Stimulated activated effector memory CD8-positive, alpha-beta T cell treated with anti-CD3 and anti-CD28 coated beads, Interleukin-12 subunit alpha, Interleukin-12 subunit beta, amount 100 ng/mL, for 72 hours (primary cell): ENCODE data around the gene TBC1D5.
A peak's percentile ranks its signal among the peaks of the same experiment; 100 is the strongest.
"Not testable (repeated sequence)": the region's sequence is repeated elsewhere in the genome, so short reads cannot be mapped to it uniquely, and the experiment has no call there.

Source experiments
- ATAC-seq: fragments of 150-1000 bp; cut with Tn5 transposase; 2 replicates; pipeline ENCODE4 v1.10.0; 2021
- DNase-seq, 2 donors: peaks; one replicate each; pipeline ENCODE4 v3.0.0; 2021 to 2022; ENCODE audit warnings: low spot score in 2 of 2
- H3K27ac Mint-ChIP-seq: one replicate; pipeline ENCODE4 v1.8.0; 2022; ENCODE audit warnings: mild to moderate bottlenecking, mixed read lengths
- H3K36me3 Mint-ChIP-seq: one replicate; pipeline ENCODE4 v1.8.0; 2022; ENCODE audit warnings: mild to moderate bottlenecking, mixed read lengths
- H3K4me1 Mint-ChIP-seq: one replicate; pipeline ENCODE4 v1.8.0; 2022; ENCODE audit warnings: mixed read lengths
- H3K4me3 Mint-ChIP-seq: one replicate; pipeline ENCODE4 v1.8.0; 2022; ENCODE audit warnings: mild to moderate bottlenecking, mixed read lengths
- H3K9me3 Mint-ChIP-seq: one replicate; pipeline ENCODE4 v1.8.0; 2022; ENCODE audit warnings: mixed read lengths

Gene TBC1D5

DNA sequence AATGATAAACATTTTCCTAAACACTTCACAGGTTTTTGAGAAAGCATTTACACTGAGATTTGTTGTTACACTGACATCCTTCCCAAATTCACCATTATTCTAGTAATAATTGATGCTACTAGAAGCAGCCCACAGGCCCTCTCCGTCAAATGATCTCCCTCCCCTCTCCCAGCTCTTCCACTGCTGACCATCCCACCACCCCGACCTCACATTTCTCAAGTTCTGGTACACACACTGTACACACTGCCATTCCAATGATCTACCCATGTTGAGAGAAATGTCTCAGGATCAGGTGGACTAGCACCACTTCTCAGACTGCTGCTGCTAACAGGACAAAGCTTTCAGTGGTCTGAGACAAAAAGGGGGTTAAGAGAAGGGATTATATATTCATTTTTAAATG lies 3.5 kb downstream of the TBC1D5 start:
- Mint-ChIP-seq H3K4me1 (peaks cover 51% of the 10 kb centered on the region), H3K36me3 (peaks cover 7% of the 10 kb centered on the region), H3K4me3 (peak overlapping the region; percentile 15), H3K9me3 (no peaks in the 10 kb centered on the region), H3K27ac (peak overlapping the region; percentile 6)
- no peak for DNase-seq
- ATAC-seq: no peak

DNA sequence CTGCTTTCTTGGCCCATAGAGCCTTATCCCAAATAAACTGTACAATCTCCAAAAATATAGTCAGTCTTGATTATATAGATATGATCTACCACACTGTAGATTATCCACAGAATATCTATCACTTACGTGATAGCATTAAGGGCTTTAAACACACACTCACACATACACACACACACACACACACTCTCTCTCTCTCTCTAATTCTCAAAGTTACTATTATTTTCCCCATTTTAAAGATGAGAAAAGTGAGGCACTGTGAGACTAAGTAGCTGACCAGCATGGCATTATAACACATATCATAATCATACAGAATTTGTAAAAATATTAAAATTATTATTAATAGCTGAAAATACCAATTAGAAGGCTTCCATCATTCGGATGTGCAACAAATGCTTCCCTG lies 4.2 kb downstream of the TBC1D5 start:
- H3K9me3 Mint-ChIP-seq: no peaks in the 10 kb centered on the region
- ATAC-seq (no peak), DNase-seq (no peak)
- H3K36me3 Mint-ChIP-seq: peaks cover 7% of the 10 kb centered on the region
- no peak overlapping the region for H3K4me3 Mint-ChIP-seq
- H3K27ac Mint-ChIP-seq: no peak overlapping the region
- H3K4me1 Mint-ChIP-seq: peaks cover 50% of the 10 kb centered on the region

DNA sequence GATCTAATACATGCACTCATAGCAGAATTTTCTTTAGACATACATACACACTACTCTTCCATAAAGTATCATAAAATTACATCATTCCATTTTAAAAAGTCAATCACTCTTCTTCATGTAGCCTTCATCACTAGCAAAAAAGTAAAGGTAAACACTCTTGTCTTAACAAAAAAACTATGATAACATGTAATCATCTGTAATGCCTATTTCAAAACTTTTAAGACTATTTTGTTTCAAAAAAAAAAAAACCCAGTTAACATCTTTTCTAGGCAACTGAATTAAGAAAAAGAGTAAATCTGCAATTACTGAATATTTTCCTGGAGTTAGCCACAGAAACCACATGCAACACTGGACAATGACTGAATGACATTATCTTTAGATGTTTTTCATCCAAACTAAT lies 4.8 kb downstream of the TBC1D5 start:
- Mint-ChIP-seq H3K27ac (no peak overlapping the region), H3K4me3 (no peak overlapping the region), H3K9me3 (no peaks in the 10 kb centered on the region), H3K36me3 (peaks cover 7% of the 10 kb centered on the region), H3K4me1 (peaks cover 53% of the 10 kb centered on the region)
- ATAC-seq (no peak), DNase-seq (no peak)

DNA sequence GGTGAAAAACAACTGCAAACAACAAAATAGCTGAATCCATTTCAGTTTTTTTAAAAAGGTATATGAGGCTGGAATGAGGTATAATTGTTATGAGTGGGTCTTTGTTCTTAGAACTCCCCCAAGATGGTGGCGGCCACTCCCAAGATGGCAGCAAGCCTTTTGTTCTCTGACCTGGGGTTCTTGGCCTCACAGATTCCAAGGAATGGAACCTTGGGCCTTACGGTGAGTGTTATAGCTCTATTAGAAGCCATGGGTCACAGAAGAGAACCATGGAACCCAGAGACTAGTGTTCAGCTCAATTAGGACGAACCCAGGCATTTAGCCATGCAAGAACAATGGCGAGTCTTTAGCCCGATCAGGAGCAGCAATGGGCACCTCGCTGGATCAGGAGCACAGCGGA lies 7.1 kb downstream of the TBC1D5 start:
- not testable (repeated sequence) for H3K4me3 Mint-ChIP-seq, ATAC-seq, DNase-seq, H3K27ac Mint-ChIP-seq, H3K9me3 Mint-ChIP-seq
- Mint-ChIP-seq H3K4me1 (peaks cover 61% of the 10 kb centered on the region), H3K36me3 (peaks cover 18% of the 10 kb centered on the region)

DNA sequence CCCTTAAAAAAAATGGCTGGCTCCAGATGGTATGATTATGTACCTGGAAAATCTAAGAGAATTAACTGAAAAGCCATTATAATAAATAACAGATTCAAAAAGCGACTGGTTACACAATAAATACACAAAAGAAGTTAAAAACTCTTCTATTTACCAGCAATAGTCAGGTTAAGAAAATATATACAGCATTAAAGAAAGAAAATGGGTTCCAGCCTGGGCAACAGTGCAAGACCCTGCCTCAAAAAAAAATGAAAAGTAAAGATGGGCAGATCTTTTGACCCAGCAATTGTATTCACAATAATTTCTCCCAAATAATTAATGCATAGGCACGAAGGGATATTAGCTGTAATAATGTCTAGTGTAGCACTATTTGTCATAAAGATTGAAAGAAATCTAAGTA lies 8.7 kb downstream of the TBC1D5 start:
- no peak overlapping the region for H3K27ac Mint-ChIP-seq

DNA sequence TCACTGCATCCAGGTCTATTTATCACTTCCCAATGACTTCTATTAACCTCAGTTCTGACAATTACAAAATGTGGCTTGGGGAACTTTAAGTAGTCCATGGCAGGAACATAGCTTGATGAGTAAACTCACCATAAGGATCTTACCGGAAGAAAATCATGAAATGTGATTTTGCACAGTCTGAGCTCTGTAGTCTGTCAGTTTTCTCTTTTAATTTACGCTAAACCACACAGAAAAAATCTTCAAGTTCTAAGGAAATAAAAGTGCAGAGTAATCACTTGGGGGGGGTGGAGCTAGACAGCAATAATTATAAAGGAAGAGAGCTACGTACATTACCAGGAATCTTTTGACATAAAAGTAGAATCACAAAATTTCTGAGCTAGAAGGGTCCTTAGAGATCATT lies 9.2 kb downstream of the TBC1D5 start:
- Mint-ChIP-seq H3K9me3 (no peaks in the 10 kb centered on the region), H3K27ac (peak overlapping the region; percentile 5), H3K36me3 (peaks cover 20% of the 10 kb centered on the region), H3K4me3 (no peak overlapping the region), H3K4me1 (peaks cover 54% of the 10 kb centered on the region)
- DNase-seq (no peak), ATAC-seq (no peak)

More for the DNA sequence above, 8.7 kb downstream of the TBC1D5 start:
- Mint-ChIP-seq H3K4me1 (peaks cover 58% of the 10 kb centered on the region), H3K36me3 (peaks cover 16% of the 10 kb centered on the region), H3K4me3 (no peak overlapping the region), H3K9me3 (no peaks in the 10 kb centered on the region)
- DNase-seq (no peak), ATAC-seq (no peak)

DNA sequence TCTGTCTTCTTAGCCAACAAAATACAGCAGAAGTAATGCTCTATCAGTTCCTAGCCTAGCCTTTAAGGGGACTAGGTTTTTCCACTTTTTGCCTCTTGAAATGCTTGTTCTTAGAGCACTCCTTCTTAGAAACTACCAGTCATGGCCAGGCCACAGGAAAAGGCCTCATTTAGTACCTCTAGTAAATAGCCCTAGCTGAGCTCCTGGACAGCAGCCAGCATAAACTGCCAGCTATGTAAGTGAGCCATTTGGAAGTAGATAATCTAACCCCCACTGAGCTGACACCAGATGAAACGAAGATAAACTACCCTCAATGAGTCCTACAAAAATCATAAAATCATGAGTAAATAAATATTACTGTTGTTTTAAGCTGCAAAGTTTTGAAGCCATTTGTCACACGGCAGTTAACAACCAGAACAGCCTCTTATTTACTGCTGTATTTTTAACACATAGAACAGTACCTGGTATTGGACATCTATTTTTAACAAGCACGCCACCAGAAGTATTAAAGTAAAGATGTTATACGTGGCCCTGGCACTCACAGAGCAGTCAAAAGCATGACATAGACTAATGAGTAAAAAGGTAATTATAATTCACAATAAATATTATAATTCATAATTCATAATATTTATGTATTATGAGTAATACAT lies 12.0 kb downstream of the TBC1D5 start:
- Mint-ChIP-seq H3K4me1 (peaks cover 31% of the 10 kb centered on the region), H3K9me3 (peaks cover 5% of the 10 kb centered on the region), H3K36me3 (peaks cover 32% of the 10 kb centered on the region), H3K4me3 (no peak overlapping the region), H3K27ac (peak overlapping the region; percentile 55)
- ATAC-seq: no peak
- DNase-seq: no peak

DNA sequence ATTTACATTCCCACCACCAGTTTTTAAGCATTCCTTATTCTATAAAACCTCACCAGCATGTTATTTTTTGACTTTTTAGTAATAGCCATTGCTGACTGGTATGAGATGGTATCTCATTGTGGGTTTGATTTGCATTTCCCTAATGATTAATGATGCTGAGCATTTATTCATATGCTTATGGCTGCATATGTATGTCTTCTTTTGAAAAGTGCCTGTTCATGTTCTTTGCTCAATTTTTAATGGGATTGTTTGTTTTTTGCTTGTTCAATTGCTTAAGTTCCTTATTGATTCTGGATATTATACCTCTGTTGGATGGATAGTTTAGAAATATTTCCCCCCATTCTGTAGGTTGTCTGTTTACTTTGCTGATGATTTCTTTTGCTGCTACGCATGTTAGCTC lies 16.1 kb downstream of the TBC1D5 start:
- no peak overlapping the region for H3K4me3 Mint-ChIP-seq
- ATAC-seq (no peak), DNase-seq (no peak)
- H3K4me1 Mint-ChIP-seq: peaks cover 14% of the 10 kb centered on the region
- H3K36me3 Mint-ChIP-seq: peaks cover 27% of the 10 kb centered on the region
- H3K27ac Mint-ChIP-seq: no peak overlapping the region
- H3K9me3 Mint-ChIP-seq: peaks cover 5% of the 10 kb centered on the region

DNA sequence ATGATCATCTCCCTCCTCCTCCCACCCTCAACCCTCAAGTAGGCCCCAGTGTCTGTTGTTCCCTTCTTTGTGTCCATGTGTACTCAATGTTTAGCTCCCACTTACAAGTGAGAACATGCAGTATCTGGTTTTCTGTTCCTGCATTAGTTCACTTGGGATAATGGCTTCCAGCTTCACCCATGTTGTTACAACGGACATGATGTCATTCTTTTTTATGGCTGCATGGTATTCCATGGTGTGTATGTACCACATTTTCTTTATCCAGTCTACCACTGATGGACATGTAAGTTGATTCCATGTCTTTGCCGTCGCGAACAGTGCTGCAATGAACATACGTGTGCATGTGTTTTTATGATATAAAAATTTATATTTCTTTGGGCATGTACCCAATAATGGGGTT lies 16.6 kb downstream of the TBC1D5 start:
- not testable (repeated sequence) for H3K9me3 Mint-ChIP-seq

DNA sequence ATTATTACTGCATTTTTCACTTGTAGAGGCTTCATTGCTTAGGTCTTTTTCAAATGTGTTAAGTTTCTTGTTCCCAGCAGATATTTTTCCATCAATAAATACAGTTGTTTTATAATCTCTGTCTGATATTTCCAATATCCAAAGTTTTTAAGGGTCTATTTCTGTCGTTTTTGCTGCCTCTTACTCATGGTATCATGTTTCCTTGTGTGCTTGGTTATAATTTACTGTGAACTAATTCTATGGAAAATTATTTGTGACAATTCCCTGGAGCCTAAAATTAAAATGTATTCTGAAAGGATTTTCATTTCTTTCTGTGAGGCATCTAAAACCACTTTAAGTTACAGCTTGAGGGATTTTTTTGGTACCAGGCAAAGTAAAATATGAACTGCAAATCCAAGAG lies 17.5 kb downstream of the TBC1D5 start:
- Mint-ChIP-seq H3K4me3 (no peak overlapping the region), H3K4me1 (peaks cover under 1% of the 10 kb centered on the region), H3K27ac (no peak overlapping the region), H3K9me3 (peaks cover 5% of the 10 kb centered on the region), H3K36me3 (peaks cover 22% of the 10 kb centered on the region)
- ATAC-seq (no peak), DNase-seq (no peak)

More for the DNA sequence above, 16.6 kb downstream of the TBC1D5 start:
- H3K4me3 Mint-ChIP-seq, ATAC-seq, DNase-seq, H3K4me1 Mint-ChIP-seq, H3K27ac Mint-ChIP-seq: not testable (repeated sequence)
- H3K36me3 Mint-ChIP-seq: peaks cover 24% of the 10 kb centered on the region

DNA sequence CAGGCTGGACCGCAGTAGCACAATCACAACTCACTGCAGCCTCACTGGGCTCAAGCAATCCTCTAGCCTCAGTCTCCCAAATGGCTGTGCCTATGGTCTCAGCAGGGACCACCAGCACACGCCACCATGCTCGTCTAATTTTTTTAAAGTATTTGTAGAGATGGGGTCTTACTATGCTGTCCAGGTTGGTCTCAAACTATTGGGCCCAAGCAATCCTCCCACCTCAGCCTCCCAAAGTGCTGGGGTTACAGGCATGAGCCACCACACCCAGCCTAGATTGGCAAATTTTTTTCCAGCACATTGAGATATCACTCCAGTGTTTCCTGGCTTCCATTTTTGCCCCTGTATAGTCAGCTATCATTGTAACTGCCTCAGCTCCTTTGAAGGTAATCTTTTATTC lies 18.3 kb downstream of the TBC1D5 start:
- H3K4me1 Mint-ChIP-seq: no peaks in the 10 kb centered on the region
- H3K36me3 Mint-ChIP-seq: peaks cover 20% of the 10 kb centered on the region
- H3K4me3 Mint-ChIP-seq: no peak overlapping the region
- H3K27ac Mint-ChIP-seq: no peak overlapping the region
- ATAC-seq (no peak), DNase-seq (no peak)
- peaks cover 5% of the 10 kb centered on the region for H3K9me3 Mint-ChIP-seq

DNA sequence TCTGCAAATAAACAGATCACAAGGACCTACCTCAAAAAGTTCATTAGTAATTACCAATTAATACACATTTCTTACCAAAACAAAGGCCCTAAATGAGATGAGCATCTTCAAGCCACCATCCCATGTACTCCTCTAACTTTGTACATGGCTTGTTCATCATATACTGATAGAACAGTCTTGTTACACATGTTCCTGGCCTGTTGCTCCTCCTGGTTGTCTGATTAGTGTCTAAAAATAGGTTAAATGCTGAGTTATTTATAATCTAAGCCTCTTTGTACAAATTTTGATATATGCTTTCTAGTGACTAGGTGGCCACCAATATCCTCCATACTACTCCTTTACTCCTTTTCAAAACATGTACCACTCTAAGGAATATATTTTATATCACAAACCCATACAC lies 25.0 kb downstream of the TBC1D5 start:
- DNase-seq: no peak
- Mint-ChIP-seq H3K36me3 (peaks cover 9% of the 10 kb centered on the region), H3K4me1 (peaks cover 6% of the 10 kb centered on the region), H3K27ac (no peak overlapping the region), H3K9me3 (peaks cover 12% of the 10 kb centered on the region), H3K4me3 (no peak overlapping the region)
- no peak for ATAC-seq

DNA sequence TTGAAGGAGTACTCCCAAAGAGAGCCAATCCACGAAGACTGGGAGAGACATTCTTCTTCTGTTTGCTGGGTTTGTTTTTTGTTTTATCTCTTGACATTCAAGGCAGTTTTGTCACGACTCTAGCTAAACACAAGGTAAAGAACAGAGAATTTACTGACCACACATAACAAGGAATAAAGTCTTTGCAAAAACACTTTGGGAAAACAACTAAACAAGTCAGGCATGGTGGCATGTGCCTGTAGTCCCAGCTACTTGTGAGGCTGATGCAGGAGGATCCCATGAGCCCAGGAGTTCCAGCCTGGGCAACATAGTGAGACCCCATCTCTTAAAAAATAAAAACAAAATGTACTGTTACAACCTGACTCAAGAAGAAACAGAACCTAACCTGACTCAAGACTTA lies 28.0 kb downstream of the TBC1D5 start:
- DNase-seq (no peak), ATAC-seq (no peak)
- Mint-ChIP-seq H3K36me3 (peaks cover 9% of the 10 kb centered on the region), H3K9me3 (peaks cover 12% of the 10 kb centered on the region), H3K4me1 (peaks cover 6% of the 10 kb centered on the region), H3K27ac (no peak overlapping the region), H3K4me3 (no peak overlapping the region)

DNA sequence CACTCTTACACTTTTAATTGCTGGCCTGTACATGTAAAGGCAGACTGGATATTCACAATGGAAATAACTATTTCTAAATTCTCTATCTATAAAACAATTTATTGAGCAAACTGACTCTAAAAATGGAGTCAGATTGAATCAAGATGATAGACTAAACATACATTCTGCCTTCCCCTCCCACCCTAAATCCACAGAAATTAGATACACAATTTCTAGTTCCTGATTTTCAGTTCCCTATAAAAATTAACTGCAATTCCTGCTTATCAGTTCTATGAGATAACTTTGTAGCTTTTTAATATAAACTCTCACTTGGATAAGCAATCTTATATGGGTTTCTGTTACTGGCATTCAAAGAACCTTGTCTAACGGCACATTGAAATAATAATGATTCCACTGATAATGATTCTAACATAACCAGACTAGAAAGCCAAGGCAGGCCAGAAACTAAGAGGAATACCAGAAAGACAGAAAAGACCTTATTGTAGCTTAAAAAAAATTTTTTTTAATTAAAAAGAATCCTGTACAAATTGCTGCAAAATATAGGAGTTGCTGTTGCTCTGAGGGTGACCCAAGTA lies 33.1 kb downstream of the TBC1D5 start:
- peaks cover 6% of the 10 kb centered on the region for H3K4me1 Mint-ChIP-seq

DNA sequence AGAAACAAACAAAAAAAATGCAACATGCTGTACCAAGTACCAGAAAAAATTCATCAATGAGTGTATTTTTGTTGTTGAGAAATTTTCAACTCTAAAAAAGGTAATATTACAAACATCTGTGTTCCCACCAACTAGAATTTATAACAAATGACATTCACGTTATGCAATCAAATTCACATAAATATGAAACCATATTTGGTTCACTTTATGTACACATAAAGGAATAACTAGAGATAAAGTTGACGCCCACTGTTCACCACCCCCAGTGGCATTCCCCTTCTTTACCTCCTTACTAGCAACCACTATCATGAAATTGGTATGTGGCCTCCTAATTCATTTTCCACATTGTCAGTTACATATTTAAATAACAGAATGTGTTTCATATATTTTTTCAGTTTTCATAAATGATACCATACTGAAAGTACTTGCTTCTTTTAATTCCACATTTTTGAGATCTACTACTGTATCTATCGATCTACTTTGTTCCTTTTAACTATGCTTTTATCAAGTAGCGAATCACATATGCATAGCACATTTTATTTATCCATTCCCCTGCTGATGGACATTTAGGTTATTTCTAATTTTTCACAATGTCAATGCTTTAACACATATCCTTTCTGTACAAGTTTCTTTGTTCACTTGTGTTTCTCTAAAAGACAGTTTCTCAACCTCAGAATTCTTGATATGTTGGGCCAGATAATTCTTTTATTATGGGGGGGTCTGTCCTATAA lies 34.5 kb downstream of the TBC1D5 start:
- Mint-ChIP-seq H3K4me1 (peaks cover 5% of the 10 kb centered on the region), H3K36me3 (no peaks in the 10 kb centered on the region), H3K9me3 (no peaks in the 10 kb centered on the region), H3K27ac (no peak overlapping the region), H3K4me3 (no peak overlapping the region)
- DNase-seq (no peak), ATAC-seq (no peak)

More for the DNA sequence above, 33.1 kb downstream of the TBC1D5 start:
- H3K4me3 Mint-ChIP-seq: no peak overlapping the region
- H3K36me3 Mint-ChIP-seq: no peaks in the 10 kb centered on the region
- no peak overlapping the region for H3K27ac Mint-ChIP-seq
- ATAC-seq: no peak
- peaks cover 5% of the 10 kb centered on the region for H3K9me3 Mint-ChIP-seq
- no peak for DNase-seq

DNA sequence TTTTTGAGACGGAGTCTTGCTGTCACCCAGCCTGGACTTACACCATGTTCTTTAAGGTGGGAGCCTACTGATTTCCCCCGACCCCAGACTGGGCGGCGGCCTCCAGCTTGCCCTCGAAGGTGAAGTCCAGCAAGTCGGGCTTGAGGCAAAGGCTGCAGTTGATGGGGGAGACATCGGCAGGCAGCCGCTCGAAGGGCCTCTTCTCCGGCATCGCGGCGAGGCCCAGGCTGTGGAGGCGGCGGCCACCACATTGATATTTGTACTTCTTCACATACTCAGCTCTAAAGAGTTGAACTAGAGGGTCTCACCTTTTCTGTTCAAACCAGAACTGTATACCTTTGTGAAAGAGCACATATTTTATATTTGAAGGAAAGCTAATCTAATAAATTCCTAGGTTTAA lies 36.4 kb downstream of the TBC1D5 start:
- H3K27ac Mint-ChIP-seq, ATAC-seq, DNase-seq, H3K4me1 Mint-ChIP-seq, H3K4me3 Mint-ChIP-seq, H3K9me3 Mint-ChIP-seq, H3K36me3 Mint-ChIP-seq: not testable (repeated sequence)
